Activated naive CD4-positive, alpha-beta T cell treated with anti-CD3 and anti-CD28 coated beads, Interleukin-2, amount 50 U/mL, for 72 hours (primary cell): ENCODE results near the gene POLR2H. TPM values are rescaled to one million over a fixed set of nuclear protein-coding genes. Genes with fewer than 3 reads are reported as not detected.

Experiments used
- ATAC-seq, 2 donors: fragments of 150-1000 bp; cut with Tn5 transposase; 2 replicates each; pipeline ENCODE4 v1.10.0; 2021; ENCODE audit warnings: mild to moderate bottlenecking in 2 of 2, moderate library complexity in 2 of 2
- DNase-seq, 2 donors: peaks; one replicate each; pipeline ENCODE4 v3.0.0; 2021 to 2022; ENCODE audit warnings: low spot score in 2 of 2
- H3K27ac Mint-ChIP-seq, 2 donors: one replicate each; pipeline ENCODE4 v1.8.0; 2022; ENCODE audit warnings: mild to moderate bottlenecking in 2 of 2, mixed read lengths in 2 of 2
- H3K36me3 Mint-ChIP-seq, 2 donors: one replicate each; pipeline ENCODE4 v1.8.0; 2022; ENCODE audit warnings: mixed read lengths in 2 of 2
- H3K9me3 Mint-ChIP-seq, 2 donors: one replicate each; pipeline ENCODE4 v1.8.0; 2022; ENCODE audit warnings: mixed read lengths in 2 of 2
- total RNA-seq, 2 donors: library from RNA; stranded (reverse); gene quantifications; one replicate each; pipeline ENCODE4 v1.2.3, GENCODE V29; 2022

Gene POLR2H
- 100 to 1,000 TPM; 112 to 177 TPM for total RNA-seq

DNA sequence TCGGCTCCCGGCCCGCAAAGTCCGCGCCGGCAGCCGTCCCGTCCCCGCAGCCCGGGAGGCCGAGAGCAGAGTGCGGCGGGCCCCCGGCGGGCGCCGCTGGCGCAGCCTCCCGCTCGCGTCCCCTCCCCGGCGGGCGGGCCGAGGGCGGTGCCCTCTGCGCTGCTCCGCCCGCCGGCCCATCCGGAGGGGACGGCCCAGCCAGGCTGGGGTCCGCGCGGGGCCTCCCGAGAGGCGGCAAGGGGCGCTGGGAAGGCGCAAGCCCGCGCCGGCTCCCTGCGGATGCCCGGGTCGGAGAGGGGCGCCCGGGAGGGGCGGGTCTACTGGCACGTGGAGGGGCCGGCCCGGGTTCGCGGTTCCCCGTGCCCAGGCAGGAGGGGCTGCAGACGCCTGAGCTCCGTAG is at the start of gene POLR2H, which contains the start of gene CLCN2:
TSS of gene POLR2H (plus strand) at position 179 of the 400 bp plus-strand sequence. CDS start 1,783 bp downstream, outside the sequence.
TSS of gene CLCN2 (minus strand) at position 74 of the 400 bp plus-strand sequence. CDS start 126 bp downstream, outside the sequence.
- H3K36me3 Mint-ChIP-seq: peaks cover 21 to 26% of the 10 kb centered on the region in 2 donors

DNA sequence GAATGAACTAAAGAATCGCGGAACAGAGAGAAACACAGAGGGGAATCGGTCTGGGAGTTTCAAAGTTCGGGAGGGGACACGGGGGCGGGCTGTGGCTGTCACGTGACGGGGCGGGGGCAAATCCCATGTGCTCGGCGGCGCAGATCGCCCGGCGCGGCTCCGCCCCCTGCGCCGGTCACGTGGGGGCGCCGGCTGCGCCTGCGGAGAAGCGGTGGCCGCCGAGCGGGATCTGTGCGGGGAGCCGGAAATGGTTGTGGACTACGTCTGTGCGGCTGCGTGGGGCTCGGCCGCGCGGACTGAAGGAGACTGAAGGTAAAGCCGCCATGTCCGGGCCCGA is 47.2 kb upstream of the POLR2H start, which contains the start of gene EIF4G1:
TSS of gene EIF4G1 (plus strand) at position 244 of the 337 bp plus-strand sequence. CDS start 1,191 bp downstream, outside the sequence.
- peak within 1 kb of the TSS; percentile 82 to 95 for H3K27ac Mint-ChIP-seq
- no peaks in the 10 kb centered on the region for H3K9me3 Mint-ChIP-seq
- peaks cover 23 to 29% of the 10 kb centered on the region in 2 donors for H3K36me3 Mint-ChIP-seq
- ATAC-seq (peak; percentile 95 to 96), DNase-seq (peak; percentile 92 to 95)

More for the DNA sequence above, at the start of gene POLR2H, which contains the start of gene CLCN2:
- Mint-ChIP-seq H3K9me3 (no peaks in the 10 kb centered on the region), H3K27ac (peak within 1 kb of the TSS; percentile 90 to 94)
- peak; percentile 58 to 73 for DNase-seq
- ATAC-seq: peak; percentile 45

DNA sequence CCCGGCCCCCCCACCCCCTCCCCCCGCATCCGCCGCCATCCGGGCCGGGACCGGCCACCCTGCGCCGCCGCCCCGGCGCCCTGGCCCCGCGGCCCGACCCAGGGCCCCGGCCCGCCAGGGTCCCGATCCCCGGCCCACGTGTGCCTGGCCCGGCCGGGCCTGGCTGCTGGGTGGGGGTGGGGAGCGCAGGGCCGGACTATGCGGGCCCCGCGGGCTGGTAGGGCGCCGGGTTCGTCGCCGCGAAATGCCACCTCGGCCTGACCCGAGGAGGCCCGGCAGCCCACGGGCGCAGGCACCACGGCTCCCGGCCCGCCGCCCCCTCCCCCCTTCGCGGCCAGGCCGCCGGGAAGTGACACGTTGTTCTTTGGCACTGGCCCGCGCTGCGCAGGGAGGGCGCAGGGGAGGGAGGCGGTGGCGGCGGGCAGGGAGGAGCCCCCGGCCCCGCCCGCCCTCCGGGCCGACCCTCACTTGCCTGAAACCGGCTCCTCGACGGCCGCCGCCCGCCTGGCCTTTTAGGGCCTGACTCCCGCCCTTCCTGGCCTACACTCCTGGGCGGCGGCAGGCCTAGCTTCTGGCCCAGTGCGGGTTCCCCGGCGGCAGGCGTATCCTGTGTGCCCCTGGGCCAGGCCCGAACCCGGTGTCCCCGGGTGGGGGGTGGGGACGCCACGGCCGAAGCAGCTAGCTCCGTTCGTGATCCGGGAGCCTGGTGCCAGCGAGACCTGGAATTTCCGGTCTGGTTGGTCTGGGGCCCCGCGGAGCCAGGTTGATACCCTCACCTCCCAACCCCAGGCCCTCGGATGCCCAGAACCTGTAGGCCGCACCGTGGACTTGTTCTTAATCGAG is 46.6 kb upstream of the POLR2H start:
- DNase-seq (peak in 1 of 2 donors; percentile 54), ATAC-seq (peak; percentile 51 to 53)
- H3K27ac Mint-ChIP-seq: peak overlapping the region; percentile 82 to 90
- H3K36me3 Mint-ChIP-seq: peaks cover 22 to 29% of the 10 kb centered on the region in 2 donors
- H3K9me3 Mint-ChIP-seq: no peaks in the 10 kb centered on the region

- peaks cover 20 to 29% of the 10 kb centered on the region in 2 donors for H3K36me3 Mint-ChIP-seq
- no peaks in the 10 kb centered on the region for H3K9me3 Mint-ChIP-seq
- DNase-seq (no peak), ATAC-seq (no peak)
- H3K27ac Mint-ChIP-seq: peak overlapping the region; percentile 77 to 90
Measured at GRCh38 chr3:184315543-184315867, 46.0 kb upstream of the POLR2H start.

- H3K36me3 Mint-ChIP-seq: peaks cover 25 to 34% of the 10 kb centered on the region in 2 donors
- no peak for ATAC-seq
- DNase-seq: no peak
- H3K9me3 Mint-ChIP-seq: no peaks in the 10 kb centered on the region
- H3K27ac Mint-ChIP-seq: peak overlapping the region; percentile 77 to 95
Measured at GRCh38 chr3:184315871-184316661, 45.4 kb upstream of the POLR2H start.

DNA sequence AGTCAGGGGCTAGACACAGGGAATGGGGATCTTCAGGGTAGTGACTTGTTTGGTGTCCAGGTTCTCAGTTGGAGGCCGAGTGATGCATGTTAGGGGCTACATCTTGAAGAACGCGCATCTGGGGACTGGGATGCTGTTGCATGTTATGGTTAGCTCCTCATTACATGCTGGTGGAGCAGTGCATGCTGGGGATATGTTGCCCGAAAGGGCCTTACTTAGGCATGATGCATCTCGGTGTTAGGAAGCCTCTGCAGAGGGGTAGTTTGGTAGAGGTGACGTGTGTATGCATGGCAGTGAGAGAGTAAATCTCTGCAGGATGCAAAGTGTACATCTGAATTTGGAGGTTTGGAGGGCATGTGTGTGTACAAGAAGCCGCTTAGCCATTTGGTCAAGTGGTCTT is 44.7 kb upstream of the POLR2H start:
- H3K9me3 Mint-ChIP-seq: no peaks in the 10 kb centered on the region
- H3K27ac Mint-ChIP-seq: peak overlapping the region; percentile 77 to 95
- no peak for DNase-seq
- ATAC-seq: no peak
- peaks cover 32 to 41% of the 10 kb centered on the region in 2 donors for H3K36me3 Mint-ChIP-seq

GRCh38 chr3:184317201-184317600 is 44.3 kb upstream of the POLR2H start:
- Mint-ChIP-seq H3K36me3 (peaks cover 32 to 42% of the 10 kb centered on the region in 2 donors), H3K9me3 (no peaks in the 10 kb centered on the region), H3K27ac (peak overlapping the region; percentile 15 to 95)
- no peak for ATAC-seq
- no peak for DNase-seq

DNA sequence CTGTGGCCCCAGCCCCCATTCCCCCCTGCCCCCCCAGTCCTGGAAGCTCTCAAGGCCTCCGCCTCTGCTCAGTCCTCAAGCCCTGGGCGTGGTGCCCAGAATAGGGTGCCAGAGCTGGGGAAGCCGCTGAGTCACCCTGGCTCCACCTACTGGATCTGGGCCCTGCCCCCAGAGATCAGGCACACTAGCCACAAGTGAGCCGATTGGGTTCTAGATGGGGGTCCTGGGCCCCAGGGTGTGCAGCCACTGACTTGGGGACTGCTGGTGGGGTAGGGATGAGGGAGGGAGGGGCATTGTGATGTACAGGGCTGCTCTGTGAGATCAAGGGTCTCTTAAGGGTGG is 41.4 kb upstream of the POLR2H start:
- DNase-seq (peak in 1 of 2 donors; percentile 39), ATAC-seq (peak; percentile 48 to 59)
- peaks cover 46 to 68% of the 10 kb centered on the region in 2 donors for H3K36me3 Mint-ChIP-seq
- H3K9me3 Mint-ChIP-seq: no peaks in the 10 kb centered on the region
- peak overlapping the region; percentile 19 to 57 for H3K27ac Mint-ChIP-seq

DNA sequence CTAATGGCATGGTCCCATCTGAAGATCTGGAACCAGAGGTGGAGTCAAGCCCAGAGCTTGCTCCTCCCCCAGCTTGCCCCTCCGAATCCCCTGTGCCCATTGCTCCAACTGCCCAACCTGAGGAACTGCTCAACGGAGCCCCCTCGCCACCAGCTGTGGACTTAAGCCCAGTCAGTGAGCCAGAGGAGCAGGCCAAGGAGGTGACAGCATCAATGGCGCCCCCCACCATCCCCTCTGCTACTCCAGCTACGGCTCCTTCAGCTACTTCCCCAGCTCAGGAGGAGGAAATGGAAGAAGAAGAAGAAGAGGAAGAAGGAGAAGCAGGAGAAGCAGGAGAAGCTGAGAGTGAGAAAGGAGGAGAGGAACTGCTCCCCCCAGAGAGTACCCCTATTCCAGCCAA is 39.8 kb upstream of the POLR2H start:
- peak overlapping the region in 1 of 2 donors; percentile 96 for H3K27ac Mint-ChIP-seq
- H3K36me3 Mint-ChIP-seq: peaks cover 48 to 71% of the 10 kb centered on the region in 2 donors
- H3K9me3 Mint-ChIP-seq: no peaks in the 10 kb centered on the region
- DNase-seq: no peak
- no peak for ATAC-seq

DNA sequence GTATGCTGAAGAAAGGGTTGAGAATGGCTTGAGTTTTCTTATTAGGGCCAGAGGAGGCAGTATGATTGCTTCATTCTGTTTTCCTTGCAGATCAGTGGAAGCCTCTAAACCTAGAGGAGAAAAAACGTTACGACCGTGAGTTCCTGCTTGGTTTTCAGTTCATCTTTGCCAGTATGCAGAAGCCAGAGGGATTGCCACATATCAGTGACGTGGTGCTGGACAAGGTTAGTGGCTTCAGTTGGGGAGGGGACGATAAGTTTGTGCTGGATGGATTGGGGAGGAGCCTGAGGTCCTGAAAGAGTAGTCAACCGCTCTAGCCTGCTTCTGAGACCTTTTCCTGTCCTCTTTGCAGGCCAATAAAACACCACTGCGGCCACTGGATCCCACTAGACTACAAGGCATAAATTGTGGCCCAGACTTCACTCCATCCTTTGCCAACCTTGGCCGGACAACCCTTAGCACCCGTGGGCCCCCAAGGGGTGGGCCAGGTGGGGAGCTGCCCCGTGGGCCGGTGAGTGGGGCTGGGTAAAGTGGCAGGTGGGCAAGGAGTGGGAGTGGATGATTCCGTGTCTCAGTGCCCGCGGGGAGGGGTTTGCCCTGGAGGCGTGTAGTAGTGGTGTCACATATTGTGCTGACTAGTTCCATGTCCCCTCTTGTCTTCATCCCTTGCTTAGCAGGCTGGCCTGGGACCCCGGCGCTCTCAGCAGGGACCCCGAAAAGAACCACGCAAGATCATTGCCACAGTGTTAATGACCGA is 38.6 kb upstream of the POLR2H start:
- ATAC-seq (no peak), DNase-seq (no peak)
- Mint-ChIP-seq H3K36me3 (peaks cover 48 to 70% of the 10 kb centered on the region in 2 donors), H3K27ac (peak overlapping the region in 1 of 2 donors; percentile 84), H3K9me3 (no peaks in the 10 kb centered on the region)

DNA sequence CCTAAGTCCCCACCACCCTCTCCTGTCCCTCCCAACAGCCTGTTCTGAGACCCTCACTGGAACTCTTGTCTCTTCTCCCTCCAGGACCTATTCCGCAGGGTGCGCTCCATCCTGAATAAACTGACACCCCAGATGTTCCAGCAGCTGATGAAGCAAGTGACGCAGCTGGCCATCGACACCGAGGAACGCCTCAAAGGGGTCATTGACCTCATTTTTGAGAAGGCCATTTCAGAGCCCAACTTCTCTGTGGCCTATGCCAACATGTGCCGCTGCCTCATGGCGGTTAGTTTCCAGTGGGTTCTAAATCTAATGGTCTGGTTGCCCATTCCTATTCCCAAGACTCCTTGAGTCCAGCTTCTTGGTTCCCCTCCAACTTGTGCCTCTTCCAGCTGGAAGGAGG is 37.8 kb upstream of the POLR2H start:
- ATAC-seq: no peak
- H3K9me3 Mint-ChIP-seq: no peaks in the 10 kb centered on the region

DNA sequence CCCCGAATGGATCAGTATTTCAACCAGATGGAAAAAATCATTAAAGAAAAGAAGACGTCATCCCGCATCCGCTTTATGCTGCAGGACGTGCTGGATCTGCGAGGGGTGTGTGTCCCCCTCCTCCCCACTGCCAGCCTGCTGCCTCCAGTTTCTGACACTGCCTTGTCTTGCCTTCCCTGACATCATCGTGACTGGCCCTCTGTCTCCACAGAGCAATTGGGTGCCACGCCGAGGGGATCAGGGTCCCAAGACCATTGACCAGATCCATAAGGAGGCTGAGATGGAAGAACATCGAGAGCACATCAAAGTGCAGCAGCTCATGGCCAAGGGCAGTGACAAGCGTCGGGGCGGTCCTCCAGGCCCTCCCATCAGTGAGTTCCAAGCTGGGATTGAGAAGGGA is 36.2 kb upstream of the POLR2H start:
- H3K27ac Mint-ChIP-seq: peak overlapping the region; percentile 34 to 96
- ATAC-seq: peak in 1 of 2 donors; percentile 5
- no peak for DNase-seq
- H3K36me3 Mint-ChIP-seq: peaks cover 61 to 79% of the 10 kb centered on the region in 2 donors
- H3K9me3 Mint-ChIP-seq: no peaks in the 10 kb centered on the region

More for the DNA sequence above, 37.8 kb upstream of the POLR2H start:
- DNase-seq: no peak
- Mint-ChIP-seq H3K27ac (no peak overlapping the region), H3K36me3 (peaks cover 50 to 72% of the 10 kb centered on the region in 2 donors)

DNA sequence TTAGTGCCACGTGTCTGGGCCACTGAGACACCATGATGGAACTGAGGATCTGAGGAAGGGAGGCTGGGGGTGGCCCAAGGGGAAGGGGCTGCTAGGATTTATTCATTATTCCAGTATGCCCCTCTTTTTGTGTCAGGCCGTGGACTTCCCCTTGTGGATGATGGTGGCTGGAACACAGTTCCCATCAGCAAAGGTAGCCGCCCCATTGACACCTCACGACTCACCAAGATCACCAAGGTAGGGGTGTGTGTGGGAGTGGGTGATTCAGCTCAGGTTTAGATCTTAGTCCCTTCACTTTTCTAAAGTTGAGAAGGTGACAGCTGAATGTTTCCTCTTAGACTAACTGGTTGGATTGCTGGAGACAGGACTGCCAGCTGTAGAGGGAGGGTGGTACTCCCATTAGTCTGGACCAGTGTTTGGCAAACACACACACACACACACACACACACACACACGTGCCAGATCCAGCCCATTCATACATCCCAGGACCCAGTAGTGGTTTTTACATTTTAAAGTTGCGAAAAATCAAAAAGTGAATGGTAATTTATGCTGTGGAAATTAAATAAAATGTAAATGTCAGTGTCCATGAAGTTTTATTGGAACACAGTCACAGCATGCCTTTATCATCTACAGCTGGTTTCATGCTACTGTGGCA is 35.7 kb upstream of the POLR2H start:
- no peak for DNase-seq
- Mint-ChIP-seq H3K9me3 (no peaks in the 10 kb centered on the region), H3K27ac (peak overlapping the region in 1 of 2 donors; percentile 96), H3K36me3 (peaks cover 58 to 77% of the 10 kb centered on the region in 2 donors)
- peak; percentile 78 to 86 for ATAC-seq

DNA sequence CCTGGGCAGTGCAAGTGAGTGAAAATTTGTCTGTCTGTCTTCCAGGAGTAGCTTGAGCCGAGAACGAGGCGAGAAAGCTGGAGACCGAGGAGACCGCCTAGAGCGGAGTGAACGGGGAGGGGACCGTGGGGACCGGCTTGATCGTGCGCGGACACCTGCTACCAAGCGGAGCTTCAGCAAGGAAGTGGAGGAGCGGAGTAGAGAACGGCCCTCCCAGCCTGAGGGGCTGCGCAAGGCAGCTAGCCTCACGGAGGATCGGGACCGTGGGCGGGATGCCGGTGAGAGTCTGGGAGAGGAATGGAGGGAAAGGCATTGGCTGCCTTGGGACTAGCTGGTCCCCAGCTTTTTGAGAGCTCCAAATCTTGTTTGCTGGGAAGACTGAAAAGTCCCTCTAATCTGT is 34.3 kb upstream of the POLR2H start:
- Mint-ChIP-seq H3K27ac (peak overlapping the region; percentile 18 to 94), H3K36me3 (peaks cover 48 to 72% of the 10 kb centered on the region in 2 donors), H3K9me3 (no peaks in the 10 kb centered on the region)
- DNase-seq (no peak), ATAC-seq (no peak)

GRCh38 chr3:184328516-184328915 is 33.0 kb upstream of the POLR2H start:
- H3K9me3 Mint-ChIP-seq: no peaks in the 10 kb centered on the region
- no peak for ATAC-seq
- H3K36me3 Mint-ChIP-seq: peaks cover 47 to 58% of the 10 kb centered on the region in 2 donors
- no peak for DNase-seq
- peak overlapping the region; percentile 50 to 93 for H3K27ac Mint-ChIP-seq
